Measurements from ENCODE around the gene USP53.

USP53 gene

GRCh38 chr4:119209077-119209476, 3.4 kb upstream of the USP53 start:
- Histone ChIP-seq H3K27ac (ENCODE audit: low read length) (no peak overlapping the region), H2AFZ (ENCODE audit: low read depth, low read length) (no peak overlapping the region), H4K20me1 (ENCODE audit: insufficient read depth, low read length) (no peaks in the 10 kb centered on the region), H3K27me3 (ENCODE audit: insufficient read depth, low read length, poor library complexity) (no peaks in the 10 kb centered on the region), H3K9me3 (ENCODE audit: insufficient read depth, low read length, severe bottlenecking) (no peaks in the 10 kb centered on the region), H3K36me3 (ENCODE audit: insufficient read depth, low read length) (no peaks in the 10 kb centered on the region), H3K79me2 (ENCODE audit: insufficient read depth, low read length) (no peaks in the 10 kb centered on the region), H3K4me2 (ENCODE audit: insufficient read depth, low read length) (no peak overlapping the region), H3K4me1 (ENCODE audit: insufficient read depth, low read length) (no peaks in the 10 kb centered on the region), H3K4me3 (ENCODE audit: low read depth in 1 of 2, low read length in 2 of 2) (no peak overlapping the region), H3K9ac (ENCODE audit: low read depth, low read length) (no peak overlapping the region)
- TF ChIP-seq CTCF (IDR thresholded peaks at IDR 0.05; ENCODE audit: borderline replicate concordance, extremely low read depth, low read length, poor library complexity, severe bottlenecking): no peak
- no peak for TF ChIP-seq EZH2 (IDR thresholded peaks at IDR 0.05; ENCODE audit: borderline replicate concordance, low read depth, low read length, severe bottlenecking)
- no peak for ATAC-seq (ENCODE audit: insufficient read depth, low read depth)
- DNase-seq: no peak

- no peak for DNase-seq
- Histone ChIP-seq H3K4me2 (ENCODE audit: insufficient read depth, low read length) (no peak overlapping the region), H2AFZ (ENCODE audit: low read depth, low read length) (no peak overlapping the region), H3K4me3 (ENCODE audit: low read depth in 1 of 2, low read length in 2 of 2) (no peak overlapping the region), H3K27me3 (ENCODE audit: insufficient read depth, low read length, poor library complexity) (no peaks in the 10 kb centered on the region), H3K9ac (ENCODE audit: low read depth, low read length) (no peak overlapping the region), H3K4me1 (ENCODE audit: insufficient read depth, low read length) (no peaks in the 10 kb centered on the region), H3K27ac (ENCODE audit: low read length) (no peak overlapping the region), H4K20me1 (ENCODE audit: insufficient read depth, low read length) (no peaks in the 10 kb centered on the region), H3K79me2 (ENCODE audit: insufficient read depth, low read length) (no peaks in the 10 kb centered on the region), H3K36me3 (ENCODE audit: insufficient read depth, low read length) (no peaks in the 10 kb centered on the region), H3K9me3 (ENCODE audit: insufficient read depth, low read length, severe bottlenecking) (no peaks in the 10 kb centered on the region)
- no peak for ATAC-seq (ENCODE audit: insufficient read depth, low read depth)
- TF ChIP-seq CTCF (IDR thresholded peaks at IDR 0.05; ENCODE audit: borderline replicate concordance, extremely low read depth, low read length, poor library complexity, severe bottlenecking) (no peak), EZH2 (IDR thresholded peaks at IDR 0.05; ENCODE audit: borderline replicate concordance, low read depth, low read length, severe bottlenecking) (no peak)
Observed at GRCh38 chr4:119209586-119209985, 2.9 kb upstream of the USP53 start.

- Histone ChIP-seq H3K27me3 (ENCODE audit: insufficient read depth, low read length, poor library complexity) (no peaks in the 10 kb centered on the region), H3K36me3 (ENCODE audit: insufficient read depth, low read length) (no peaks in the 10 kb centered on the region), H3K9ac (ENCODE audit: low read depth, low read length) (no peak overlapping the region), H3K4me3 (ENCODE audit: low read depth in 1 of 2, low read length in 2 of 2) (no peak overlapping the region), H3K79me2 (ENCODE audit: insufficient read depth, low read length) (no peaks in the 10 kb centered on the region), H3K9me3 (ENCODE audit: insufficient read depth, low read length, severe bottlenecking) (no peaks in the 10 kb centered on the region), H4K20me1 (ENCODE audit: insufficient read depth, low read length) (no peaks in the 10 kb centered on the region), H3K4me2 (ENCODE audit: insufficient read depth, low read length) (no peak overlapping the region), H3K27ac (ENCODE audit: low read length) (no peak overlapping the region), H2AFZ (ENCODE audit: low read depth, low read length) (no peak overlapping the region), H3K4me1 (ENCODE audit: insufficient read depth, low read length) (no peaks in the 10 kb centered on the region)
- TF ChIP-seq CTCF (IDR thresholded peaks at IDR 0.05; ENCODE audit: borderline replicate concordance, extremely low read depth, low read length, poor library complexity, severe bottlenecking) (no peak), EZH2 (IDR thresholded peaks at IDR 0.05; ENCODE audit: borderline replicate concordance, low read depth, low read length, severe bottlenecking) (no peak)
- ATAC-seq (ENCODE audit: insufficient read depth, low read depth) (no peak), DNase-seq (no peak)
Observed at GRCh38 chr4:119210775-119211174, 1.7 kb upstream of the USP53 start.

- no peaks in the 10 kb centered on the region for H3K36me3 ChIP-seq (ENCODE audit: insufficient read depth, low read length)
- H3K27me3 ChIP-seq (ENCODE audit: insufficient read depth, low read length, poor library complexity): no peaks in the 10 kb centered on the region
- no peak overlapping the region for H3K9ac ChIP-seq (ENCODE audit: low read depth, low read length)
- no peaks in the 10 kb centered on the region for H3K4me1 ChIP-seq (ENCODE audit: insufficient read depth, low read length)
- ATAC-seq (ENCODE audit: insufficient read depth, low read depth) (no peak), DNase-seq (no peak)
- no peak overlapping the region for H3K27ac ChIP-seq (ENCODE audit: low read length)
- no peaks in the 10 kb centered on the region for H4K20me1 ChIP-seq (ENCODE audit: insufficient read depth, low read length)
- no peak for TF ChIP-seq CTCF (IDR thresholded peaks at IDR 0.05; ENCODE audit: borderline replicate concordance, extremely low read depth, low read length, poor library complexity, severe bottlenecking)
- no peak for TF ChIP-seq EZH2 (IDR thresholded peaks at IDR 0.05; ENCODE audit: borderline replicate concordance, low read depth, low read length, severe bottlenecking)
- H3K79me2 ChIP-seq (ENCODE audit: insufficient read depth, low read length): no peaks in the 10 kb centered on the region
- H3K9me3 ChIP-seq (ENCODE audit: insufficient read depth, low read length, severe bottlenecking): no peaks in the 10 kb centered on the region
- H2AFZ ChIP-seq (ENCODE audit: low read depth, low read length): no peak overlapping the region
- no peak overlapping the region for H3K4me3 ChIP-seq (ENCODE audit: low read depth in 1 of 2, low read length in 2 of 2)
- no peak overlapping the region for H3K4me2 ChIP-seq (ENCODE audit: insufficient read depth, low read length)
Observed at GRCh38 chr4:119211867-119212233, 663 bp upstream of the USP53 start.

Measured in DND-41 (cell line).